Measurements from ENCODE around the gene DCDC2C. TPM values are rescaled to one million over a fixed set of nuclear protein-coding genes. Genes with fewer than 3 reads are reported as not detected.

The DCDC2C gene
- total and polyA plus RNA-seq, 7 experiments from 2014 or later = not detected

GRCh38 chr2:3766824-3767223 lies 63.4 kb downstream of the DCDC2C start:
- no peak overlapping the region for H3K4me3 Mint-ChIP-seq
- H3K9me3 ChIP-seq (ENCODE audit: control insufficient read depth in 2 of 3, low read length in 3 of 3) = no peaks in the 10 kb centered on the region
- no peaks in the 10 kb centered on the region for H3K27me3 ChIP-seq (ENCODE audit: control insufficient read depth in 2 of 2, insufficient read depth in 2 of 2, low read length in 2 of 2)
- H3K4me1 ChIP-seq (ENCODE audit: control insufficient read depth in 2 of 2, insufficient read depth in 2 of 2, low read length in 2 of 2) = no peaks in the 10 kb centered on the region
- ChIA-PET CTCF (no interaction called here), POLR2A (no interaction called here)
- intact Hi-C loops (cut with micrococcal nuclease) = no loop called here
- no peak for ATAC-seq
- H3K36me3 ChIP-seq (ENCODE audit: control insufficient read depth in 2 of 3, insufficient read depth in 3 of 3, low read length in 3 of 3) = no peaks in the 10 kb centered on the region
- peaks cover 0 to 39% (median 19%) of the 10 kb centered on the region in 5 donors for H3K27me3 Mint-ChIP-seq
- H3K36me3 Mint-ChIP-seq = no peaks in the 10 kb centered on the region
- no peak overlapping the region for H3K4me3 ChIP-seq (ENCODE audit: low read length)
- peaks cover 0 to 3% (median 0%) of the 10 kb centered on the region in 11 donors for H3K9me3 Mint-ChIP-seq
- no peak overlapping the region for H3K27ac ChIP-seq (ENCODE audit: low read depth, low read length)
- no peak overlapping the region for H3K27ac Mint-ChIP-seq
- DNase-seq = no peak
- H3K4me1 Mint-ChIP-seq = no peaks in the 10 kb centered on the region

GRCh38 chr2:3768960-3769765 lies 65.8 kb downstream of the DCDC2C start:
- Histone ChIP-seq H3K4me3 (ENCODE audit: low read length) (no peak overlapping the region), H3K9me3 (ENCODE audit: control insufficient read depth in 2 of 3, low read length in 3 of 3) (no peaks in the 10 kb centered on the region), H3K4me1 (ENCODE audit: control insufficient read depth in 2 of 2, insufficient read depth in 2 of 2, low read length in 2 of 2) (no peaks in the 10 kb centered on the region), H3K27ac (ENCODE audit: low read depth, low read length) (no peak overlapping the region), H3K27me3 (ENCODE audit: control insufficient read depth in 2 of 2, insufficient read depth in 2 of 2, low read length in 2 of 2) (no peaks in the 10 kb centered on the region), H3K36me3 (ENCODE audit: control insufficient read depth in 2 of 3, insufficient read depth in 3 of 3, low read length in 3 of 3) (no peaks in the 10 kb centered on the region)
- ChIA-PET CTCF (no interaction called here), POLR2A (no interaction called here)
- Mint-ChIP-seq H3K27me3 (peaks cover 0 to 48% (median 13%) of the 10 kb centered on the region in 5 donors), H3K4me3 (no peak overlapping the region), H3K36me3 (no peaks in the 10 kb centered on the region), H3K27ac (no peak overlapping the region), H3K4me1 (no peaks in the 10 kb centered on the region), H3K9me3 (peaks cover 0 to 3% (median 0%) of the 10 kb centered on the region in 11 donors)
- DNase-seq (no peak), ATAC-seq (no peak)
- intact Hi-C loops (cut with micrococcal nuclease) = no loop called here

GRCh38 chr2:3769766-3770165 lies 66.4 kb downstream of the DCDC2C start:
- no peaks in the 10 kb centered on the region for H3K4me1 Mint-ChIP-seq
- no peak overlapping the region for H3K4me3 ChIP-seq (ENCODE audit: low read length)
- ChIA-PET POLR2A (no interaction called here), CTCF (no interaction called here)
- H3K9me3 ChIP-seq (ENCODE audit: control insufficient read depth in 2 of 3, low read length in 3 of 3) = no peaks in the 10 kb centered on the region
- no peaks in the 10 kb centered on the region for H3K27me3 ChIP-seq (ENCODE audit: control insufficient read depth in 2 of 2, insufficient read depth in 2 of 2, low read length in 2 of 2)
- H3K36me3 Mint-ChIP-seq = no peaks in the 10 kb centered on the region
- intact Hi-C loops (cut with micrococcal nuclease) = no loop called here
- H3K27ac Mint-ChIP-seq = no peak overlapping the region
- H3K27me3 Mint-ChIP-seq = peaks cover 0 to 48% (median 8%) of the 10 kb centered on the region in 5 donors
- no peaks in the 10 kb centered on the region for H3K4me1 ChIP-seq (ENCODE audit: control insufficient read depth in 2 of 2, insufficient read depth in 2 of 2, low read length in 2 of 2)
- peaks cover 0 to 3% (median 0%) of the 10 kb centered on the region in 11 donors for H3K9me3 Mint-ChIP-seq
- no peaks in the 10 kb centered on the region for H3K36me3 ChIP-seq (ENCODE audit: control insufficient read depth in 2 of 3, insufficient read depth in 3 of 3, low read length in 3 of 3)
- no peak overlapping the region for H3K27ac ChIP-seq (ENCODE audit: low read depth, low read length)
- H3K4me3 Mint-ChIP-seq = no peak overlapping the region
- DNase-seq = no peak
- no peak for ATAC-seq

GRCh38 chr2:3770724-3771415 lies 67.5 kb downstream of the DCDC2C start:
- Mint-ChIP-seq H3K27ac (no peak overlapping the region), H3K9me3 (peaks cover 0 to 1% (median 0%) of the 10 kb centered on the region in 11 donors), H3K27me3 (peaks cover 0 to 41% (median 5%) of the 10 kb centered on the region in 5 donors), H3K4me3 (no peak overlapping the region), H3K36me3 (no peaks in the 10 kb centered on the region), H3K4me1 (no peaks in the 10 kb centered on the region)
- no peaks in the 10 kb centered on the region for H3K27me3 ChIP-seq (ENCODE audit: control insufficient read depth in 2 of 2, insufficient read depth in 2 of 2, low read length in 2 of 2)
- DNase-seq = no peak
- H3K36me3 ChIP-seq (ENCODE audit: control insufficient read depth in 2 of 3, insufficient read depth in 3 of 3, low read length in 3 of 3) = no peaks in the 10 kb centered on the region
- no peak overlapping the region for H3K4me3 ChIP-seq (ENCODE audit: low read length)
- POLR2A ChIA-PET = no interaction called here
- CTCF ChIA-PET = no interaction called here
- no peaks in the 10 kb centered on the region for H3K4me1 ChIP-seq (ENCODE audit: control insufficient read depth in 2 of 2, insufficient read depth in 2 of 2, low read length in 2 of 2)
- ATAC-seq = no peak
- H3K27ac ChIP-seq (ENCODE audit: low read depth, low read length) = no peak overlapping the region
- no peaks in the 10 kb centered on the region for H3K9me3 ChIP-seq (ENCODE audit: control insufficient read depth in 2 of 3, low read length in 3 of 3)
- intact Hi-C loops (cut with micrococcal nuclease) = no loop called here

GRCh38 chr2:3771576-3771975 lies 68.2 kb downstream of the DCDC2C start:
- no peak for DNase-seq
- Histone ChIP-seq H3K36me3 (ENCODE audit: control insufficient read depth in 2 of 3, insufficient read depth in 3 of 3, low read length in 3 of 3) (no peaks in the 10 kb centered on the region), H3K27me3 (ENCODE audit: control insufficient read depth in 2 of 2, insufficient read depth in 2 of 2, low read length in 2 of 2) (no peaks in the 10 kb centered on the region), H3K27ac (ENCODE audit: low read depth, low read length) (no peak overlapping the region), H3K4me3 (ENCODE audit: low read length) (no peak overlapping the region), H3K9me3 (ENCODE audit: control insufficient read depth in 2 of 3, low read length in 3 of 3) (no peaks in the 10 kb centered on the region), H3K4me1 (ENCODE audit: control insufficient read depth in 2 of 2, insufficient read depth in 2 of 2, low read length in 2 of 2) (no peaks in the 10 kb centered on the region)
- ChIA-PET POLR2A (no interaction called here), CTCF (no interaction called here)
- no peak for ATAC-seq
- intact Hi-C loops (cut with micrococcal nuclease) = no loop called here
- no peak overlapping the region for H3K4me3 Mint-ChIP-seq
- peaks cover 0 to 5% (median 0%) of the 10 kb centered on the region in 11 donors for H3K9me3 Mint-ChIP-seq
- no peak overlapping the region for H3K27ac Mint-ChIP-seq
- no peaks in the 10 kb centered on the region for H3K4me1 Mint-ChIP-seq
- H3K36me3 Mint-ChIP-seq = no peaks in the 10 kb centered on the region
- H3K27me3 Mint-ChIP-seq = peaks cover 0 to 46% (median 11%) of the 10 kb centered on the region in 5 donors

- POLR2A ChIA-PET = no interaction called here
- no peaks in the 10 kb centered on the region for H3K27me3 ChIP-seq (ENCODE audit: control insufficient read depth in 2 of 2, insufficient read depth in 2 of 2, low read length in 2 of 2)
- Mint-ChIP-seq H3K27me3 (peaks cover 4 to 66% (median 27%) of the 10 kb centered on the region in 5 donors), H3K9me3 (peaks cover 0 to 7% (median 0%) of the 10 kb centered on the region in 11 donors), H3K4me3 (no peak overlapping the region), H3K36me3 (peaks cover 0 to 9% (median 0%) of the 10 kb centered on the region in 5 donors), H3K4me1 (peaks cover 0 to 6% (median 0%) of the 10 kb centered on the region in 7 donors), H3K27ac (no peak overlapping the region)
- CTCF ChIA-PET = no interaction called here
- intact Hi-C loops (cut with micrococcal nuclease) = no loop called here
- ATAC-seq (no peak), DNase-seq (no peak)
- no peak overlapping the region for H3K27ac ChIP-seq (ENCODE audit: low read depth, low read length)
- H3K9me3 ChIP-seq (ENCODE audit: control insufficient read depth in 2 of 3, low read length in 3 of 3) = no peaks in the 10 kb centered on the region
- H3K4me3 ChIP-seq (ENCODE audit: low read length) = no peak overlapping the region
- no peaks in the 10 kb centered on the region for H3K4me1 ChIP-seq (ENCODE audit: control insufficient read depth in 2 of 2, insufficient read depth in 2 of 2, low read length in 2 of 2)
- H3K36me3 ChIP-seq (ENCODE audit: control insufficient read depth in 2 of 3, insufficient read depth in 3 of 3, low read length in 3 of 3) = no peaks in the 10 kb centered on the region
Measured at GRCh38 chr2:3774336-3774735, 71.0 kb downstream of the DCDC2C start.
